Type B pancreatic cell (in vitro differentiated cells): ENCODE measurements around the gene NAV2. TPM values are rescaled to one million over a fixed set of nuclear protein-coding genes. Genes with fewer than 3 reads are reported as not detected.

Experiments
- DNase-seq: peaks from one replicate; pipeline ENCODE4 v3.0.0; 2021; ENCODE audit warnings: mixed read lengths; ENCODE audit not compliant: unreplicated experiment; ENCODE audit errors: extremely low spot score
- H3K27ac Mint-ChIP-seq: 2 replicates; pipeline ENCODE4 v1.8.0; 2021; ENCODE audit warnings: mild to moderate bottlenecking, mixed read lengths
- H3K27me3 Mint-ChIP-seq: 2 replicates; pipeline ENCODE4 v1.8.0; 2021; ENCODE audit warnings: mixed read lengths
- H3K36me3 Mint-ChIP-seq: 2 replicates; pipeline ENCODE4 v1.8.0; 2021; ENCODE audit warnings: mixed read lengths
- H3K4me1 Mint-ChIP-seq: one replicate; pipeline ENCODE4 v1.8.0; 2021; ENCODE audit warnings: mixed read lengths; ENCODE audit not compliant: unreplicated experiment
- H3K4me3 Mint-ChIP-seq: 2 replicates; pipeline ENCODE4 v1.8.0; 2021; ENCODE audit warnings: mild to moderate bottlenecking, mixed read lengths
- H3K9me3 Mint-ChIP-seq: 2 replicates; pipeline ENCODE4 v1.8.0; 2021; ENCODE audit warnings: mixed read lengths
- total RNA-seq: library from RNA; stranded (reverse); gene quantifications from 2 replicates; pipeline ENCODE4 v1.2.1, GENCODE V29; 2021; ENCODE audit warnings: low replicate concordance
- TF ChIP-seq, protein P1 (sequence below): fragments of 200-600 bp; sonication (generic); conservative IDR thresholded peaks from 2 replicates; pipeline ENCODE4 v1.5.0; 2021; ENCODE audit warnings: antibody characterized with exemption, mild to moderate bottlenecking

Gene NAV2
- total RNA-seq, 1 donor from 2014 or later, result 54.2 TPM

DNA sequence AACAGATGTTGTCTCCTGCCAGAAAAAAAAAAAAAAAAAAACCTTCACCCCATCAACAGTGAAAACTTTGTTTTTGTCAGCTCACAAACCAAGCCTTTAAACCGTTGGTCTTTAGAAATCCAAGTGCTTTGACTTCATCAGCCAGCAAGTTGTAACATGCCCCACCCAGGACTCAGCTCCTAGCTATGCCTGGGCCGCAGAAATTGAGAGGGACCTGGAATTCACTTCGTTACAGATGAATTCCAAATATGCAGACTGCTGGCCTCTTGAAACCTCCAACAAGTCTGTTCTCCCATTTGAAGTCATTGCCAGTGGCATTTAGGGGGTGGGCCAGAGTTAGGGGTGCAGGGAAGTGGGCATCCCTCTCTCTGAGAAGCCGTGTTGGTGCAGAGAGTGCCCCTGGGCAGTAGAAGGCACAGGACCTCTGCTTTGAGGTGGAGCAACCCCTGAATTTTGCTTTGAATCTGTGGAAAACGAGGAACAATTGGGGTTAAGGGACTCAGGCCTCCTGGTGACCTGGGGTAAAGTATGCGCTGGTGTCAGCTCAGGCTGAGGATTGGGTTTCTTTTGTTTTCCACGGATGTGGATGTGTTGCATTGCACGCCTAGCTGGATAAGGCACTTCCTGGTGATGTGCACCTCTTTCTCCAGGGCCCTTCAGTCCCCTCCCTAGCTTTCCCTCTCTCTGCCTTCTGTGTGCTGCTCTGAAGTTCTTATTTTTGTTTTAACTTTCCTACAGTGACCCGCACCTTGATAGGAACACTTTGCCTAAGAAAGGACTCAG is 338.1 kb downstream of the NAV2 start:
- TF ChIP-seq, protein P1, sequence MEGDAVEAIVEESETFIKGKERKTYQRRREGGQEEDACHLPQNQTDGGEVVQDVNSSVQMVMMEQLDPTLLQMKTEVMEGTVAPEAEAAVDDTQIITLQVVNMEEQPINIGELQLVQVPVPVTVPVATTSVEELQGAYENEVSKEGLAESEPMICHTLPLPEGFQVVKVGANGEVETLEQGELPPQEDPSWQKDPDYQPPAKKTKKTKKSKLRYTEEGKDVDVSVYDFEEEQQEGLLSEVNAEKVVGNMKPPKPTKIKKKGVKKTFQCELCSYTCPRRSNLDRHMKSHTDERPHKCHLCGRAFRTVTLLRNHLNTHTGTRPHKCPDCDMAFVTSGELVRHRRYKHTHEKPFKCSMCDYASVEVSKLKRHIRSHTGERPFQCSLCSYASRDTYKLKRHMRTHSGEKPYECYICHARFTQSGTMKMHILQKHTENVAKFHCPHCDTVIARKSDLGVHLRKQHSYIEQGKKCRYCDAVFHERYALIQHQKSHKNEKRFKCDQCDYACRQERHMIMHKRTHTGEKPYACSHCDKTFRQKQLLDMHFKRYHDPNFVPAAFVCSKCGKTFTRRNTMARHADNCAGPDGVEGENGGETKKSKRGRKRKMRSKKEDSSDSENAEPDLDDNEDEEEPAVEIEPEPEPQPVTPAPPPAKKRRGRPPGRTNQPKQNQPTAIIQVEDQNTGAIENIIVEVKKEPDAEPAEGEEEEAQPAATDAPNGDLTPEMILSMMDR, result no peak
- Mint-ChIP-seq H3K27ac (peak overlapping the region; percentile 77), H3K27me3 (no peaks in the 10 kb centered on the region), H3K9me3 (no peaks in the 10 kb centered on the region), H3K36me3 (peaks cover 74% of the 10 kb centered on the region), H3K4me3 (no peak overlapping the region), H3K4me1 (peaks cover 34% of the 10 kb centered on the region)
- no peak for DNase-seq

DNA sequence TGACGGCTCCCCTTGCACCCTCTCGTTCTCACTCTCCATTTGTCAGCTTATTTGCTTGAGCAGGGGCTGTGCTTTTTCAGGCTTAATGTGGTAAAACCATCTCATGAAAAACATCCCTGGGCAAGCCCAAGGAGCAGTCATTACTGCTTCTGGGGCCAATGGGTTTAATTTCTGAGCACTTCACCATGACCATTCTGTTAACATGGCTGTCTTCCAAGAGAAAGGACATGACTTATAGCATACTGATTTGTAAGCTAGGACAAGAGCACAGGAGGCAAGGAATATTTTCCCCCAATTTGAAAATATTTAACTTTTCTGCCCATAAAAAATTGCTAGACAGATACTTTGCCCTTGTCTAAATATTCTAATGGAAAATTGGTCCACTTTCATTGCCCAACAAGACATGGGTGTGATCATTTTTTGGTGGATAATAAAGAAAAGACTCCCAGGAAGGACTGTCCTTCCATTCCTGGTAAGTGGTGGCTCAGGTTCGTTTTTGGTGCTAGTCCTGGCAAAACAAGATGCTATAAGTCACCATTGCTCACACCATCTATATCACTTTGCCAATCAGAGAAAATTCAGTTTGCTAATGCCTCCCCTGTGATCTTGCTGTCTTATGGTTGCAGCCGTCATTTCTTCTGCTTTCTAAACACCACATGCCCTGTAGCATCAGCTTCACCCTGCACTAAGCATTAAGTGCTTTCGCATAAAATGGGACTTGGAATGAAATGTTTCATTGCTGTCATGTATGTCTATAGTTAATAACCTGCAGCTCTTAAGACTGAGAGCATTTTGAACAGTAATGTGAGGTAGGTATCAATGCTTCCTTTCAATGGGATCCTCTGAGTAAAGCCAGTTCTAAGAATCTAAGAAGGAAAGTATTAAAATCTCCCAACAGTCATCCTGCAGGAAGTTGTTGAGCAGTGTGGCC is 339.1 kb downstream of the NAV2 start:
- Mint-ChIP-seq H3K27ac (no peak overlapping the region), H3K27me3 (no peaks in the 10 kb centered on the region), H3K9me3 (no peaks in the 10 kb centered on the region), H3K4me3 (no peak overlapping the region), H3K36me3 (peaks cover 74% of the 10 kb centered on the region), H3K4me1 (peaks cover 37% of the 10 kb centered on the region)
- TF ChIP-seq, protein P1, result no peak
- no peak for DNase-seq

DNA sequence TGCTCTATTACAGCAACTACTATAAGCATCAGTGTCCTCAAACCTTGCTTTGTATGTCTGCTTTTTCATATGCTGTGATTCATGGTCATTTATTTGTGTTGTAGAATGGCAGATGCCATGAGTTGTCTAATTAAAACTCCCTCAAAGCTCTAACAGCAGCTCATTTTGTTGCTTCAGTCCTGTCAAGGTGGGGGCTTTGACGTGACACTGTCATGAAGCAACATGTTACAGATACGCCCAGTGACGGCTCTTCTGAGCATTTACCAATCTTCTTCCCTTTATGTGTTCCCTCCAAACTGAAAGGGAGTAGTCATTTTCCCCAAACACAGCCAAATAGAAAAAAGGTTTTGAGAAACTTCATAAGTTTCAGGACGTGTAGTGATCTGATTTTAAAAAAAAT is 340.9 kb downstream of the NAV2 start:
- Mint-ChIP-seq H3K27ac (no peak overlapping the region), H3K4me1 (peaks cover 45% of the 10 kb centered on the region), H3K27me3 (no peaks in the 10 kb centered on the region), H3K9me3 (no peaks in the 10 kb centered on the region), H3K4me3 (no peak overlapping the region), H3K36me3 (peaks cover 68% of the 10 kb centered on the region)
- TF ChIP-seq, protein P1, result no peak
- no peak for DNase-seq

DNA sequence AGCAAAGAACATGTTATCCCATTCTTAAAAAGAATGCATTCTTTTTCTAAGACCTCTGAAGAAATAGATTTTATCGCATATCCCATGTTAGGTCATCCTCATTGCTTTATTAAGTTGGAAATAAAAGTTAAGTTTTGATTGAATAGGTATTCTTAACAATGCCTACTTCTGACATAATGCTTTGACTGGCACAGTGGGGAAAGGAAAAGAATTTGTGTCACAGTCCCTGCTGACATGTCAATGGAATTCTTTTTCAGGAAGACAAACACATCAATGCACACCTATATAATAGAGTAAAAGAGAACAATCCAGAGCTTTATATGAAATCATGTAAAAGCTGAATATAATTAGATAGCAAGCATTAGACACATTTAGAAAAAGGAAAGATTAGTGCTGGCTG is 341.9 kb downstream of the NAV2 start:
- Mint-ChIP-seq H3K4me1 (peaks cover 37% of the 10 kb centered on the region), H3K27ac (no peak overlapping the region), H3K27me3 (no peaks in the 10 kb centered on the region), H3K9me3 (no peaks in the 10 kb centered on the region), H3K36me3 (peaks cover 64% of the 10 kb centered on the region), H3K4me3 (no peak overlapping the region)
- TF ChIP-seq, protein P1, result no peak
- DNase-seq, result no peak

DNA sequence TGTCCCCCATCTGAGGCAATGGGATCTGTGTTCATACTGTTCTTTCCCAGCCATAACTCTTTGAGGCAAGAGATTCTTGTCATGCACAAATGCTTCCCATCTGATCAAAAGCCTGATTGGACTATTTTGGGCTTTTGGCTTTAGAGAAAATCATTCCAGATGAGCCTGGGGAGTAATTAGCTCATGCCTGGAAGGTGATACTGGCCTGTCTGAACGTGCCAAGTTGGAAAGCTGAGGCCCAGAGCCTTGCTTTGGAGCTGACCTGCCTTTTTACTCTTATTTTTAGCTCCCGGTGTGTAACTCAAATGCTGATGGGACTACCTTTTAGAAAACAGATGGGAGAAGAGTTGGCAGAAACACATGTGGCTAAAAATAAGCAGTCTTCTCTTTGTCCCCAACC is 342.7 kb downstream of the NAV2 start:
- Mint-ChIP-seq H3K36me3 (peaks cover 61% of the 10 kb centered on the region), H3K9me3 (no peaks in the 10 kb centered on the region), H3K4me1 (peaks cover 30% of the 10 kb centered on the region), H3K27ac (peak overlapping the region; percentile 18), H3K4me3 (no peak overlapping the region), H3K27me3 (no peaks in the 10 kb centered on the region)
- no peak for DNase-seq
- TF ChIP-seq, protein P1, result no peak
